Measurements from ENCODE around the gene RSPO4. TPM values are rescaled to one million over a fixed set of nuclear protein-coding genes. Genes with fewer than 3 reads are reported as not detected.

RSPO4 gene
- total and polyA plus RNA-seq, 2 experiments from 2014 or later, result 2.8 to 4.5 TPM

- TF ChIP-seq, protein P1, sequence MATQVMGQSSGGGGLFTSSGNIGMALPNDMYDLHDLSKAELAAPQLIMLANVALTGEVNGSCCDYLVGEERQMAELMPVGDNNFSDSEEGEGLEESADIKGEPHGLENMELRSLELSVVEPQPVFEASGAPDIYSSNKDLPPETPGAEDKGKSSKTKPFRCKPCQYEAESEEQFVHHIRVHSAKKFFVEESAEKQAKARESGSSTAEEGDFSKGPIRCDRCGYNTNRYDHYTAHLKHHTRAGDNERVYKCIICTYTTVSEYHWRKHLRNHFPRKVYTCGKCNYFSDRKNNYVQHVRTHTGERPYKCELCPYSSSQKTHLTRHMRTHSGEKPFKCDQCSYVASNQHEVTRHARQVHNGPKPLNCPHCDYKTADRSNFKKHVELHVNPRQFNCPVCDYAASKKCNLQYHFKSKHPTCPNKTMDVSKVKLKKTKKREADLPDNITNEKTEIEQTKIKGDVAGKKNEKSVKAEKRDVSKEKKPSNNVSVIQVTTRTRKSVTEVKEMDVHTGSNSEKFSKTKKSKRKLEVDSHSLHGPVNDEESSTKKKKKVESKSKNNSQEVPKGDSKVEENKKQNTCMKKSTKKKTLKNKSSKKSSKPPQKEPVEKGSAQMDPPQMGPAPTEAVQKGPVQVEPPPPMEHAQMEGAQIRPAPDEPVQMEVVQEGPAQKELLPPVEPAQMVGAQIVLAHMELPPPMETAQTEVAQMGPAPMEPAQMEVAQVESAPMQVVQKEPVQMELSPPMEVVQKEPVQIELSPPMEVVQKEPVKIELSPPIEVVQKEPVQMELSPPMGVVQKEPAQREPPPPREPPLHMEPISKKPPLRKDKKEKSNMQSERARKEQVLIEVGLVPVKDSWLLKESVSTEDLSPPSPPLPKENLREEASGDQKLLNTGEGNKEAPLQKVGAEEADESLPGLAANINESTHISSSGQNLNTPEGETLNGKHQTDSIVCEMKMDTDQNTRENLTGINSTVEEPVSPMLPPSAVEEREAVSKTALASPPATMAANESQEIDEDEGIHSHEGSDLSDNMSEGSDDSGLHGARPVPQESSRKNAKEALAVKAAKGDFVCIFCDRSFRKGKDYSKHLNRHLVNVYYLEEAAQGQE (IDR thresholded peaks at IDR 0.05; ENCODE audit: unreplicated experiment), result no peak
- TF ChIP-seq ZNF331 (CRISPR knock-in tag; IDR thresholded peaks at IDR 0.05; ENCODE audit: low read depth) (no peak), JUNB (IDR thresholded peaks at IDR 0.05; ENCODE audit: unreplicated experiment) (no peak), ZNF114 (CRISPR knock-in tag; IDR thresholded peaks at IDR 0.05) (no peak), STAT1 (IDR thresholded peaks at IDR 0.05; ENCODE audit: unreplicated experiment) (no peak), CREB1 (CRISPR knock-in tag; IDR thresholded peaks at IDR 0.05; ENCODE audit: low read depth) (no peak), CTCF (conservative IDR thresholded peaks at IDR 0.05; ENCODE audit: low read depth in 2 of 2) (no peak)
These were observed 58.0 kb downstream of the RSPO4 start (continued) for GRCh38 chr20:944148-944547.

DNA sequence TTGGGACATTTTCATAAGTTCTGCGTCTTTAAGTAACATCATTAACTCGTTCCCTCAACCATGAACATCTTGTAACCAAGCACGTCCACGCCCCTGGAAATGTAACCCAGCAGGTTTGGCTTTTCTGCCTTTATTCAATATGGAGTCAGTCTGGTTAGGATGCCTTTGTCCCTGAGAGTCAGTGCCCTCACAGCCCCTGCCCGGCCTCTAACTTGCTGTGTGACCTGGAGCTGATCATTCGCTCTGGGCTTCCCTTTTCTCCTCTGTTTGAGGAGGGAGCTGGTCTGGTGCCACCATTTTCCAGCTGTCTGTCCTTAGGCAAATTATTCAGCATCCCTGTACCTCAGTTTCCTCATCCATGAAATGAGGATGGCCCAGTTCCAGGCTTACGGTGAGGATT is 59.5 kb downstream of the RSPO4 start:
- no peak for ATAC-seq
- Mint-ChIP-seq H3K36me3 (ENCODE audit: low read depth) (no peaks in the 10 kb centered on the region), H3K27ac (no peak overlapping the region), H3K27me3 (ENCODE audit: insufficient read depth, low read depth, poor library complexity) (peaks cover 2% of the 10 kb centered on the region), H3K4me1 (peaks cover 24% of the 10 kb centered on the region), H3K9me3 (no peaks in the 10 kb centered on the region; the same call in 2 of the 3 replicates), H3K4me3 (no peak overlapping the region)
- peaks cover 21% of the 10 kb centered on the region for H3K4me1 ChIP-seq (ENCODE audit: insufficient read depth)
- no peaks in the 10 kb centered on the region for H3K79me2 ChIP-seq (replicated peaks; ENCODE audit: insufficient read depth)
- TF ChIP-seq POLR2AphosphoS5 (IDR thresholded peaks at IDR 0.05; ENCODE audit: low read depth) (no peak), JUNB (IDR thresholded peaks at IDR 0.05; ENCODE audit: unreplicated experiment) (no peak), NANOG (IDR thresholded peaks at IDR 0.05; ENCODE audit: borderline replicate concordance) (no peak)
- H3K27ac ChIP-seq (ENCODE audit: low read depth), result no peak overlapping the region
- H3K36me3 ChIP-seq (ENCODE audit: insufficient read depth), result no peaks in the 10 kb centered on the region
- H3K4me2 ChIP-seq, result no peak overlapping the region
- H3K9me2 ChIP-seq (ENCODE audit: insufficient read depth), result peaks cover 6% of the 10 kb centered on the region; the same call in 1 of the 2 replicates
- no peaks in the 10 kb centered on the region for H4K20me1 ChIP-seq (replicated peaks; ENCODE audit: insufficient read depth)
- no peaks in the 10 kb centered on the region for H3K27me3 ChIP-seq (ENCODE audit: insufficient read depth)
- H3K4me3 ChIP-seq, result no peak overlapping the region
- no peak for DNase-seq (ENCODE audit: low spot score)
- H2AFZ ChIP-seq, result no peak overlapping the region
- no peaks in the 10 kb centered on the region for H3F3A ChIP-seq (replicated peaks; ENCODE audit: low read depth)

DNA sequence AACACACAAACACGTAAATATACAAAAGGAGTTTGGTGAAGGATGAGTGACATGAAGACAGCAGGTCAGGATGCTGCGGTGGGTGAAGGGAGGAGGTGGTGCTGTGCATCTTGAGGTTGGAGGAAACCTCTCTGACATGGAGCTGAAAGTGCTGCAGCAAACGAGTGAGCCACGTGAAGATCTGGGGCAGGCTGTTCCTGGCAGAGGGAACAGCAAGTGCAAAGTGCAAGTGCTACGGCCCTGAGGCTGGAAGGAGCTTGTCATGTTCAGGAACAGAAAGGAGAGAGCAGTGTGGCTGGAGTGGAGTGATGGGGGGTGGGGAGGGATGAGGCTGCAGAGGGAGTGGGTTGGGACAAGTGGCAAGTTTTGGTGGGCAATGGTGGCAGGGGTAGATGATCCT is 61.2 kb downstream of the RSPO4 start:
- peaks cover 24% of the 10 kb centered on the region for H3K4me1 Mint-ChIP-seq
- no peak overlapping the region for H2AFZ ChIP-seq

More for the DNA sequence above, 61.2 kb downstream of the RSPO4 start:
- Histone ChIP-seq H3K79me2 (replicated peaks; ENCODE audit: insufficient read depth) (no peaks in the 10 kb centered on the region), H3F3A (replicated peaks; ENCODE audit: low read depth) (no peaks in the 10 kb centered on the region), H3K36me3 (ENCODE audit: insufficient read depth) (no peaks in the 10 kb centered on the region), H3K9me2 (ENCODE audit: insufficient read depth) (peaks cover 6% of the 10 kb centered on the region; the same call in 1 of the 2 replicates), H3K27me3 (ENCODE audit: insufficient read depth) (no peaks in the 10 kb centered on the region), H3K27ac (ENCODE audit: low read depth) (no peak overlapping the region), H3K4me3 (no peak overlapping the region), H3K4me1 (ENCODE audit: insufficient read depth) (peaks cover 21% of the 10 kb centered on the region), H3K4me2 (no peak overlapping the region), H4K20me1 (replicated peaks; ENCODE audit: insufficient read depth) (no peaks in the 10 kb centered on the region)
- Mint-ChIP-seq H3K4me3 (no peak overlapping the region), H3K36me3 (ENCODE audit: low read depth) (no peaks in the 10 kb centered on the region), H3K27me3 (ENCODE audit: insufficient read depth, low read depth, poor library complexity) (peaks cover 2% of the 10 kb centered on the region), H3K27ac (no peak overlapping the region), H3K9me3 (no peaks in the 10 kb centered on the region; the same call in 2 of the 3 replicates)
- no peak for TF ChIP-seq ZNF331 (CRISPR knock-in tag; IDR thresholded peaks at IDR 0.05; ENCODE audit: low read depth)
- TF ChIP-seq STAT1 (IDR thresholded peaks at IDR 0.05; ENCODE audit: unreplicated experiment), result no peak
- TF ChIP-seq, protein P1 (IDR thresholded peaks at IDR 0.05; ENCODE audit: unreplicated experiment), result no peak
- TF ChIP-seq EZH2 (IDR thresholded peaks at IDR 0.05; ENCODE audit: low read depth, unreplicated experiment), result no peak
- TF ChIP-seq, protein P2, sequence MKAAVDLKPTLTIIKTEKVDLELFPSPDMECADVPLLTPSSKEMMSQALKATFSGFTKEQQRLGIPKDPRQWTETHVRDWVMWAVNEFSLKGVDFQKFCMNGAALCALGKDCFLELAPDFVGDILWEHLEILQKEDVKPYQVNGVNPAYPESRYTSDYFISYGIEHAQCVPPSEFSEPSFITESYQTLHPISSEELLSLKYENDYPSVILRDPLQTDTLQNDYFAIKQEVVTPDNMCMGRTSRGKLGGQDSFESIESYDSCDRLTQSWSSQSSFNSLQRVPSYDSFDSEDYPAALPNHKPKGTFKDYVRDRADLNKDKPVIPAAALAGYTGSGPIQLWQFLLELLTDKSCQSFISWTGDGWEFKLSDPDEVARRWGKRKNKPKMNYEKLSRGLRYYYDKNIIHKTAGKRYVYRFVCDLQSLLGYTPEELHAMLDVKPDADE (IDR thresholded peaks at IDR 0.05), result no peak
- no peak for TF ChIP-seq JUNB (IDR thresholded peaks at IDR 0.05; ENCODE audit: unreplicated experiment)
- no peak for TF ChIP-seq EZH2phosphoT487 (IDR thresholded peaks at IDR 0.05; ENCODE audit: unreplicated experiment)
- DNase-seq (ENCODE audit: low spot score) (no peak), ATAC-seq (no peak)

Data from GM23338 (cell line).